WI38 (cell line): ENCODE measurements around the gene SCN9A.

Experiments used
- H3K4me3 ChIP-seq: 2 replicates; pipeline ENCODE4 v1.5.1; 2011; ENCODE audit warnings: low read depth, mild to moderate bottlenecking, control low read depth, low read length
- CTCF ChIP-seq: IDR thresholded peaks from 2 replicates; pipeline ENCODE4 v1.5.1; 2012; ENCODE audit warnings: low read depth, mild to moderate bottlenecking, control low read depth, low read length

The SCN9A gene

DNA sequence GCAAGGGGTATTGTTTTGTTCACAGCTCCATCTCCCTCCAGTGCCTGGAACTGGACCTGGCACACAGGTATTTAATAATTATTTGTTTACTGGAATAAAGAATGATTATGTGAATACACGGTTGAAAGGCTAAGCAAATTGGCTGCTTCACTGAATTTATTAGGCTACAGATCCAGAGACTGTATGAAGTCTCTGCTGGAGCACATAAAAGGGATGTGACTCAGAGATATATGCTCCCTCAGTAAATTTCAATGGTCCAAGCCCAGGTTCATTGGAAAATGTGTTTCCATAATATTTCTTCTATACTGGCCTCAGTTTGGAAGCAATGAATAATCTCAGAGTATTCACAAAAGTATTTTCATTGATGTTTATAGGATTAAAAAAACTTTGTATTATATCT is 126.4 kb downstream of the SCN9A start:
- H3K4me3 ChIP-seq: no peak overlapping the region
- no peak for TF ChIP-seq CTCF

DNA sequence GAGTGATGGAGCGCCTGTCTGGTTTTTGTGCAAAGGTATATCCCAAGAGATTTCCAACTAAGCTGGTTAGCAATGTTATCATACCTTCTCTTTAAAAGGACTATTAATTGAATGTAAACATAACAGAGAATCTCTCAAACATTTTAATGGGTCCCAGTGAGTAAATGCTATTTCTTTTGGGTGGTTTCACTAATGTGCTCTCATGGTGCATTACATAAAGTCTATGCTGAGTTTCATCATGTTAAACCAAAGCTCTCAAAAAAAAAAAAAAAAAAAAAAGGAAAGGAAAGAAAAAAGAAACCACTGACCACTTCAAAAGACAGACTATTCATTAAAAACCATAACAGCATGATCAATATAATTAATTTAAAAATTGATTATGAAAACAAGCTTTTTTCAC is 128.8 kb downstream of the SCN9A start:
- no peak overlapping the region for H3K4me3 ChIP-seq
- no peak for TF ChIP-seq CTCF

DNA sequence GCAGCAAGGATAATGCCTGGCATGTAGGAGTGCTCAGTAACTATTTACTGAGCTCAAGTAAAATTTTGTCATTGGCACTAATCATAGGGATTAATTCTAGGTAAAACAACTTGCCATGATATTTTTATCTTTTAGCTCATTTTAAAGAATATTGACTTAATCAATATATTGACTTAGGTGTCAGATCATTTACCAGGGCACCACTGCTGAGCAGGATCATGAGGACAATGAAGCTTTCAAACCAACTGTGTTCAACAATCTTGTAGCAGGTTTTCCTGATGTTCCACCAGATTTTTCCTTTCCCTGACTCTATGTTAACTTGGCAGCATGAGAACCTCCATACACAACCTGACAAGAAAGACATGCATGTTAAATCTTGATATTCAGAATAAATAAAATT is 133.4 kb downstream of the SCN9A start:
- H3K4me3 ChIP-seq: no peak overlapping the region
- no peak for TF ChIP-seq CTCF

- no peak overlapping the region for H3K4me3 ChIP-seq
- no peak for TF ChIP-seq CTCF
Measured at GRCh38 chr2:166240387-166241313, 135.1 kb downstream of the SCN9A start.

GRCh38 chr2:166239548-166239947 is 136.2 kb downstream of the SCN9A start:
- no peak for TF ChIP-seq CTCF
- H3K4me3 ChIP-seq: no peak overlapping the region

DNA sequence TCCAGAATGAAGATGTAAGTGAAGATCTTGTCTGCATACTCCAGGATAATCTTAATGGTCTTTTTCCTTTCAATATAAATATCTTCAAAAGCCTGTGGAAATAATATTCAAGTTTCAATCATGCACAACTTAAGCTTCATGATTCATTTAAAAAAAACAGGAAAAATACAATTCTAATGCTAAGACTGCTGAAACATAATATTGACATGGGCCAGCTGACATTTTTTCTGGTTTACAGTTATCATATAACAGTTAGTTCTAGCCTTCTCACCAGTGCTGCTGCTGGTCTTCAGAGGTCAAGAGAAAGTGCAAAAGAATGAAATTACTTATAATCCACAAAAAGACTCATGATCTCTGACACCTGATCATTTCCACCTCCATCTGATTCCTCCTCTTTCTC is 137.6 kb downstream of the SCN9A start:
- TF ChIP-seq CTCF: no peak
- H3K4me3 ChIP-seq: no peak overlapping the region

- H3K4me3 ChIP-seq: no peak overlapping the region
- no peak for TF ChIP-seq CTCF
Measured at GRCh38 chr2:166234112-166234846, 141.5 kb downstream of the SCN9A start.
